Mesenchymal stem cell (in vitro differentiated cells and primary cell): ENCODE data around the gene PLCD4.

Experiments
- DNase-seq: peaks from one replicate; pipeline ENCODE4 v3.0.0-alpha.2; 2013
- H2AFZ ChIP-seq: one replicate; pipeline ENCODE4 v1.6.1; 2013; ENCODE audit warnings: low read depth, mild to moderate bottlenecking, control low read depth, inconsistent platforms, low read length, moderate library complexity
- H2AK5ac ChIP-seq: 2 replicates; pipeline ENCODE4 v1.6.1; 2013; ENCODE audit warnings: low read length, moderate library complexity, mild to moderate bottlenecking, inconsistent platforms; ENCODE audit not compliant: severe bottlenecking
- H2BK120ac ChIP-seq: one replicate; pipeline ENCODE4 v1.6.1; 2013; ENCODE audit warnings: low read depth, mild to moderate bottlenecking, inconsistent platforms, low read length, moderate library complexity
- H2BK12ac ChIP-seq, 2 experiments: one replicate each; pipeline ENCODE4 v1.6.1; 2013; ENCODE audit warnings: inconsistent platforms in 2 of 2, low read length in 2 of 2, mild to moderate bottlenecking in 2 of 2, moderate library complexity in 2 of 2, control low read depth in 1 of 2
- H2BK15ac ChIP-seq: one replicate; pipeline ENCODE4 v1.6.1; 2013; ENCODE audit warnings: mild to moderate bottlenecking, low read depth, inconsistent platforms; ENCODE audit not compliant: poor library complexity, severe bottlenecking
- H2BK5ac ChIP-seq: 2 replicates; pipeline ENCODE4 v1.6.1; 2013; ENCODE audit warnings: low read depth, mild to moderate bottlenecking, low read length, control low read depth, inconsistent platforms; ENCODE audit not compliant: poor library complexity, severe bottlenecking
- H3K14ac ChIP-seq, 2 experiments: one replicate each; pipeline ENCODE4 v1.6.1; 2013; ENCODE audit warnings: inconsistent platforms in 2 of 2, low read length in 2 of 2, control low read depth in 1 of 2, mild to moderate bottlenecking in 1 of 2, moderate library complexity in 1 of 2
- H3K18ac ChIP-seq, 2 experiments: one replicate each; pipeline ENCODE4 v1.6.1; 2013; ENCODE audit warnings: inconsistent platforms in 2 of 2, low read length in 2 of 2, control low read depth in 1 of 2, low read depth in 1 of 2, mild to moderate bottlenecking in 1 of 2
- H3K23ac ChIP-seq, 2 experiments: one replicate each; pipeline ENCODE4 v1.6.1; 2013; ENCODE audit warnings: inconsistent platforms in 2 of 2, low read length in 2 of 2, mild to moderate bottlenecking in 2 of 2, moderate library complexity in 2 of 2, control low read depth in 1 of 2
- H3K27ac ChIP-seq: 2 replicates; pipeline ENCODE4 v1.5.1; 2013; ENCODE audit warnings: mild to moderate bottlenecking, moderate library complexity, low read length, control low read depth, inconsistent platforms; ENCODE audit not compliant: poor library complexity, severe bottlenecking
- H3K27me3 ChIP-seq, 2 experiments: 2 replicates each; pipeline versions ENCODE4 v1.6.1 to v1.7.0; 2013; ENCODE audit warnings: low read length in 2 of 2, mild to moderate bottlenecking in 2 of 2, moderate library complexity in 2 of 2, control low read depth in 1 of 2, inconsistent platforms in 1 of 2; ENCODE audit not compliant: control insufficient read depth in 1 of 2, insufficient read depth in 1 of 2
- H3K36me3 ChIP-seq, 2 experiments: 2 replicates each; pipeline versions ENCODE4 v1.6.1 to v1.7.0; 2013; ENCODE audit warnings: low read length in 2 of 2, control low read depth in 1 of 2, inconsistent platforms in 1 of 2, low read depth in 1 of 2, mild to moderate bottlenecking in 1 of 2; ENCODE audit not compliant: insufficient read depth in 2 of 2, control insufficient read depth in 1 of 2
- H3K4ac ChIP-seq, 2 experiments: one replicate each; pipeline ENCODE4 v1.6.1; 2013; ENCODE audit warnings: inconsistent platforms in 2 of 2, low read length in 2 of 2, mild to moderate bottlenecking in 2 of 2, moderate library complexity in 2 of 2, control low read depth in 1 of 2, low read depth in 1 of 2
- H3K4me1 ChIP-seq: 2 replicates; pipeline ENCODE4 v1.6.1; 2013; ENCODE audit warnings: low read depth, low read length, control low read depth; ENCODE audit not compliant: control insufficient read depth, insufficient read depth
- H3K4me2 ChIP-seq: 2 replicates; pipeline ENCODE4 v1.6.1; 2013; ENCODE audit warnings: low read length, mild to moderate bottlenecking, inconsistent platforms; ENCODE audit not compliant: poor library complexity, severe bottlenecking
- H3K4me3 ChIP-seq, 2 experiments: 2 replicates each; pipeline versions ENCODE4 v1.5.1 to v1.7.0; 2013; ENCODE audit warnings: low read length in 2 of 2, mild to moderate bottlenecking in 2 of 2, control low read depth in 1 of 2, low read depth in 1 of 2; ENCODE audit not compliant: insufficient read depth in 1 of 2
- H3K79me1 ChIP-seq: replicated peaks from 2 replicates; pipeline ENCODE4 v1.6.1; 2013; ENCODE audit warnings: mild to moderate bottlenecking, control low read depth, low read length, inconsistent platforms; ENCODE audit not compliant: poor library complexity, severe bottlenecking
- H3K9ac ChIP-seq: 2 replicates; pipeline ENCODE4 v1.7.0; 2013; ENCODE audit warnings: mild to moderate bottlenecking, low read length, moderate library complexity
- H3K9me3 ChIP-seq: 2 replicates; pipeline ENCODE4 v1.7.0; 2013; ENCODE audit warnings: mild to moderate bottlenecking, low read length; ENCODE audit not compliant: control insufficient read depth
- H4K8ac ChIP-seq: one replicate; pipeline ENCODE4 v1.6.1; 2013; ENCODE audit warnings: inconsistent platforms, mild to moderate bottlenecking, low read length, moderate library complexity
- H4K91ac ChIP-seq: one replicate; pipeline ENCODE4 v1.6.1; 2013; ENCODE audit warnings: mild to moderate bottlenecking, low read length, inconsistent platforms
- WGBS: methylation state at CpG from one replicate; pipeline ENCODE4 v1.1.7; 2013; ENCODE audit warnings: mixed read lengths; 5-methylcytosine and 5-hydroxymethylcytosine counted together

The PLCD4 gene

DNA sequence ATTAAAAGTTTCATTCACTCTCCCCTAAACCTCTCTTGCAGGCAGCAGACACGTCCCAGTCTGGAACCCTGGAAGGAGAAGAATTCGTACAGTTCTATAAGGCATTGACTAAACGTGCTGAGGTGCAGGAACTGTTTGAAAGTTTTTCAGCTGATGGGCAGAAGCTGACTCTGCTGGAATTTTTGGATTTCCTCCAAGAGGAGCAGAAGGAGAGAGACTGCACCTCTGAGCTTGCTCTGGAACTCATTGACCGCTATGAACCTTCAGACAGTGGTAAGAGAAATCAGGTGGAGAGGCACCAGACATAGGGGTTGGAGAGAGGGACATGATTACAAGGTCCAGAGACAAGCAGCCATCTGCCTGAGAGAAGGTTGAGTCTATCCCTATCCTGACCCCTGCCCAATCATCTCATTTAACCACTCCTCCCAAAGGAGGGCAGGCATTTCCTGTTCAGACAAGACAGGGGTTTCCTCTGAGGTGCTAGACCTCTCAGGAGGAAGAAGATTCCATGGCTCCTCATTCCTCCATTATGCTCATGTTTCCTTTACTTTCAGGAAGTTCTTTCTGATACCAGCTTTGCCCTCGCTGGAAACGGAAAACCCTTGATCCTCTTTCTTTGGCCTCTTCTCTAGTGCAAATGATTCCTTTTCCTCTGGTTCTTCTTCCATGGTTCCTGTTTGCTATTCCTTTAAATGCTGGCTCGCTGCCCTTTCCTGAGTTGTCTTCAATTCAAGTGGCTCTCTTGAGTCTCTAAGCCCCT is 15.1 kb downstream of the PLCD4 start:
- H2BK5ac ChIP-seq: no peak overlapping the region
- H2BK15ac ChIP-seq: no peak overlapping the region
- H3K4me2 ChIP-seq: no peak overlapping the region
- H3K4me3 ChIP-seq: no peak overlapping the region
- H3K36me3 ChIP-seq: peaks cover 9 to 23% of the 10 kb centered on the region in 2 experiments
- DNase-seq: no peak
- no peak overlapping the region for H3K9ac ChIP-seq
- no peak overlapping the region for H3K27ac ChIP-seq
- no peak overlapping the region for H3K14ac ChIP-seq
- no peak overlapping the region for H3K23ac ChIP-seq
- no peak overlapping the region for H4K91ac ChIP-seq
- no peaks in the 10 kb centered on the region for H3K79me1 ChIP-seq
- no peak overlapping the region for H2BK120ac ChIP-seq
- H3K4ac ChIP-seq: no peak overlapping the region
- H3K9me3 ChIP-seq: no peaks in the 10 kb centered on the region
- H2BK12ac ChIP-seq: no peak overlapping the region
- WGBS: 74% methylated on average over 6 of the region's 7 CpGs
- no peaks in the 10 kb centered on the region for H3K4me1 ChIP-seq
- no peaks in the 10 kb centered on the region for H3K27me3 ChIP-seq
- no peak overlapping the region for H2AFZ ChIP-seq
- no peak overlapping the region for H3K18ac ChIP-seq
- H2AK5ac ChIP-seq: no peak overlapping the region
- H4K8ac ChIP-seq: no peak overlapping the region

DNA sequence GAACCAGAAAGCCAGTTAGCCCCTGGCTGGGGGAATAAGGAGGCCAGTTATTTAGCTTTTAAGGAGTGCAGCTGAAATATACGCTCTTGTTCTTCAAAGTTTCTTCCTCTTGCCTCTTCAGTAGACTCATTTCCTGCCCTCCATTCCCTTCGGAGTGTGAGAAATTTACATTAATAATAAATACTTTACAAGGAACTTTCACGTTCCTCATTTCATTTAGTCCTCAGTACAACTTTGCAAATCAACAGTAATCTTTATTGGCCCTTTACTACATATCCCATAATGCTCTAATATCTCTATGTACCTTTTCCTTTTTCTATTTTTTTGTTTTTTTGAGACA is 15.6 kb downstream of the PLCD4 start:
- 80% methylated on average over 3 of the region's 3 CpGs for WGBS
- H3K27ac ChIP-seq: no peak overlapping the region
- no peaks in the 10 kb centered on the region for H3K27me3 ChIP-seq

DNA sequence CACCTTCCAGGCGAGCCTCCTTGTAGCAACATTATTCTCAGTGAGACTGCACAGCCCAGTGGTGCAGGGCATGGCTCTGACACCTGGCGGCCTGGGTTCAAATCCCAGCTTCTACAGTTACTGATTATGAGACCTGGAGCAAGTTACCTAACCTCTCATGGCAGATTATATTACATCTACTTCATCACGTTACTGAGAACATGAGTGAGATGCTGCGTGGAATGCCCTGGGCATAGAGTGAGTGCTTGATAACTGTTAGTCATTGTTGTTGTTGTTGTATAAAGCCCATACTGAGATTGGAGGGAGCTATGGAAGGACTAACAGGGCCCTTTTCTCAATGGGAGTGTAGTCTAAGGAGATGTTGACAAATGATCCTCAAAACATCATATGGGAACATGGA is 18.7 kb downstream of the PLCD4 start:
- peaks cover 13 to 26% of the 10 kb centered on the region in 2 experiments for H3K36me3 ChIP-seq
- H2AFZ ChIP-seq: no peak overlapping the region
- no peak overlapping the region for H3K4me3 ChIP-seq
- no peak overlapping the region for H3K14ac ChIP-seq
- no peaks in the 10 kb centered on the region for H3K4me1 ChIP-seq
- H3K23ac ChIP-seq: no peak overlapping the region
- no peak overlapping the region for H3K9ac ChIP-seq
- no peak overlapping the region for H4K91ac ChIP-seq
- H3K18ac ChIP-seq: no peak overlapping the region
- no peak overlapping the region for H3K4me2 ChIP-seq
- no peak for DNase-seq
- H3K27ac ChIP-seq: no peak overlapping the region
- H2BK120ac ChIP-seq: no peak overlapping the region
- H2BK15ac ChIP-seq: no peak overlapping the region
- H2AK5ac ChIP-seq: no peak overlapping the region
- 95% methylated on average over 4 of the region's 4 CpGs for WGBS
- no peak overlapping the region for H2BK5ac ChIP-seq
- H4K8ac ChIP-seq: no peak overlapping the region
- no peak overlapping the region for H3K4ac ChIP-seq
- no peak overlapping the region for H2BK12ac ChIP-seq
- no peaks in the 10 kb centered on the region for H3K79me1 ChIP-seq
- no peaks in the 10 kb centered on the region for H3K27me3 ChIP-seq
- no peaks in the 10 kb centered on the region for H3K9me3 ChIP-seq

More for the DNA sequence above, 15.6 kb downstream of the PLCD4 start:
- no peak overlapping the region for H3K9ac ChIP-seq
- no peak overlapping the region for H2BK15ac ChIP-seq
- peaks cover 11 to 28% of the 10 kb centered on the region in 2 experiments for H3K36me3 ChIP-seq
- H2AFZ ChIP-seq: no peak overlapping the region
- H4K91ac ChIP-seq: no peak overlapping the region
- no peak overlapping the region for H2BK120ac ChIP-seq
- no peak overlapping the region for H4K8ac ChIP-seq
- H3K14ac ChIP-seq: no peak overlapping the region
- no peak overlapping the region for H3K4me2 ChIP-seq
- H2AK5ac ChIP-seq: no peak overlapping the region
- no peak overlapping the region for H3K4me3 ChIP-seq
- H3K9me3 ChIP-seq: no peaks in the 10 kb centered on the region
- no peak for DNase-seq
- H2BK12ac ChIP-seq: no peak overlapping the region
- H3K18ac ChIP-seq: no peak overlapping the region
- no peak overlapping the region for H2BK5ac ChIP-seq
- H3K23ac ChIP-seq: no peak overlapping the region
- H3K4ac ChIP-seq: no peak overlapping the region
- H3K4me1 ChIP-seq: no peaks in the 10 kb centered on the region
- no peaks in the 10 kb centered on the region for H3K79me1 ChIP-seq

DNA sequence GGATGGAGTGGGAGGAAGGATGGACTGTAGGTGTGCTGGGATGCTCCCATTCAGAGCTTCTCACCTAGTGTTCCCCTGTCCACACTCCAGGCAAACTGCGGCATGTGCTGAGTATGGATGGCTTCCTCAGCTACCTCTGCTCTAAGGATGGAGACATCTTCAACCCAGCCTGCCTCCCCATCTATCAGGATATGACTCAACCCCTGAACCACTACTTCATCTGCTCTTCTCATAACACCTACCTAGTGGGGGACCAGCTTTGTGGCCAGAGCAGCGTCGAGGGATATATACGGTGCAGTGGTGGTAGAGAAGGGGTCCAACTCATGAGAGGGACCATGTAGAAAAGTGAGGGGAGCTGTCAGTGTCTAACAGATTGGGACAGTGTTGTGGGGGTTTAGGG is 20.2 kb downstream of the PLCD4 start:
- Histone ChIP-seq H4K8ac (no peak overlapping the region), H3K4ac (no peak overlapping the region), H3K9me3 (no peaks in the 10 kb centered on the region), H3K36me3 (peaks cover 13 to 28% of the 10 kb centered on the region in 2 experiments), H3K4me3 (no peak overlapping the region), H3K27me3 (no peaks in the 10 kb centered on the region), H3K4me1 (no peaks in the 10 kb centered on the region), H3K18ac (no peak overlapping the region), H3K23ac (no peak overlapping the region), H3K14ac (no peak overlapping the region), H2BK12ac (no peak overlapping the region), H2BK5ac (no peak overlapping the region), H4K91ac (no peak overlapping the region), H3K4me2 (no peak overlapping the region), H2BK15ac (no peak overlapping the region), H2AK5ac (no peak overlapping the region), H3K79me1 (no peaks in the 10 kb centered on the region), H2AFZ (no peak overlapping the region), H3K9ac (no peak overlapping the region), H2BK120ac (no peak overlapping the region), H3K27ac (no peak overlapping the region)
- 97% methylated on average over 4 of the region's 4 CpGs for WGBS
- no peak for DNase-seq
